Osteocyte (in vitro differentiated cells): ENCODE measurements around the gene NFYC. TPM values are rescaled to one million over a fixed set of nuclear protein-coding genes. Genes with fewer than 3 reads are reported as not detected.

ENCODE experiments used
- DNase-seq: peaks from one replicate; pipeline ENCODE4 v3.0.0; 2021; ENCODE audit warnings: mixed read lengths; ENCODE audit not compliant: unreplicated experiment; ENCODE audit errors: extremely low spot score
- H3K27ac Mint-ChIP-seq: one replicate; pipeline ENCODE4 v1.8.0; 2021; ENCODE audit warnings: mild to moderate bottlenecking, mixed read lengths; ENCODE audit not compliant: unreplicated experiment
- H3K27me3 Mint-ChIP-seq: one replicate; pipeline ENCODE4 v1.8.0; 2021; ENCODE audit warnings: mixed read lengths; ENCODE audit not compliant: unreplicated experiment
- H3K36me3 Mint-ChIP-seq: one replicate; pipeline ENCODE4 v1.8.0; 2021; ENCODE audit warnings: mixed read lengths; ENCODE audit not compliant: unreplicated experiment
- H3K4me1 Mint-ChIP-seq: one replicate; pipeline ENCODE4 v1.8.0; 2021; ENCODE audit warnings: mixed read lengths; ENCODE audit not compliant: unreplicated experiment
- H3K4me3 Mint-ChIP-seq: one replicate; pipeline ENCODE4 v1.8.0; 2021; ENCODE audit warnings: mild to moderate bottlenecking, moderate library complexity, mixed read lengths; ENCODE audit not compliant: unreplicated experiment
- H3K9me3 Mint-ChIP-seq: one replicate; pipeline ENCODE4 v1.8.0; 2021; ENCODE audit warnings: mixed read lengths; ENCODE audit not compliant: unreplicated experiment
- CTCF ChIP-seq: fragments of 200-600 bp; sonication (generic); IDR thresholded peaks from 2 replicates; pipeline ENCODE4 v1.5.0; 2021; ENCODE audit warnings: antibody characterized with exemption, mild to moderate bottlenecking, moderate library complexity
- total RNA-seq: library from RNA; stranded (reverse); gene quantifications from 2 replicates; pipeline ENCODE4 v1.2.1, GENCODE V29; 2021

Gene NFYC
- total RNA-seq, 1 donor from 2014 or later = 49.0 TPM

DNA sequence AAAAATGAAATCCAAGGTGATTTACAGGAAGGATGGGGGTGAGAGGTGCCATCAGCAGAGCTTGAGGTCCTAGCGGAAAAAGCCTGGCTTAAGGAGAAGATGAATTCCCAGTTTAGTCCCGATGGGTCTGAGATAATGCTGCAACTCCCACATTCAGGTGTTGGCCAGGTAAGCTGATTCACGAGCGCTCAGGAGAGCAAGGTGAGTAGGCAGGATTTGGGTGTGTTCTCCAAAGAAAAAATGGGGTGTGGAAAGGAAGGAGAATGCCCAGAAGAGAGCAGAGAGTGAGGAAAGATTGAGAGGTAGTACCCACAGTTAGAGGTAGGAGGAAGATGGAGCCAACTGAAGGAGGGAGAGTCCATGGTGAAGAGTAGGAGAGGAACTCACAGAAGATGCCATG is 38.5 kb upstream of the NFYC start:
- Mint-ChIP-seq H3K27me3 (peaks cover 13% of the 10 kb centered on the region), H3K9me3 (no peaks in the 10 kb centered on the region), H3K27ac (no peak overlapping the region), H3K36me3 (no peaks in the 10 kb centered on the region), H3K4me1 (peaks cover 3% of the 10 kb centered on the region), H3K4me3 (no peak overlapping the region)
- TF ChIP-seq CTCF = no peak
- no peak for DNase-seq

GRCh38 chr1:40653851-40654537 is 37.5 kb upstream of the NFYC start:
- no peak for DNase-seq
- Mint-ChIP-seq H3K4me3 (no peak overlapping the region), H3K9me3 (no peaks in the 10 kb centered on the region), H3K27me3 (peaks cover 17% of the 10 kb centered on the region), H3K36me3 (no peaks in the 10 kb centered on the region), H3K4me1 (peaks cover 3% of the 10 kb centered on the region), H3K27ac (no peak overlapping the region)
- no peak for TF ChIP-seq CTCF

GRCh38 chr1:40657046-40657445 is 34.5 kb upstream of the NFYC start:
- no peaks in the 10 kb centered on the region for H3K9me3 Mint-ChIP-seq
- H3K4me1 Mint-ChIP-seq = peaks cover 4% of the 10 kb centered on the region
- H3K27ac Mint-ChIP-seq = no peak overlapping the region
- H3K27me3 Mint-ChIP-seq = peaks cover 17% of the 10 kb centered on the region
- no peaks in the 10 kb centered on the region for H3K36me3 Mint-ChIP-seq
- H3K4me3 Mint-ChIP-seq = no peak overlapping the region
- TF ChIP-seq CTCF = no peak
- DNase-seq = no peak

GRCh38 chr1:40658751-40659648 is 32.5 kb upstream of the NFYC start:
- H3K9me3 Mint-ChIP-seq = no peaks in the 10 kb centered on the region
- no peak for DNase-seq
- H3K4me3 Mint-ChIP-seq = no peak overlapping the region
- H3K4me1 Mint-ChIP-seq = peaks cover 23% of the 10 kb centered on the region
- H3K36me3 Mint-ChIP-seq = no peaks in the 10 kb centered on the region
- no peak for TF ChIP-seq CTCF
- H3K27ac Mint-ChIP-seq = no peak overlapping the region
- peaks cover 17% of the 10 kb centered on the region for H3K27me3 Mint-ChIP-seq

- no peak for TF ChIP-seq CTCF
- Mint-ChIP-seq H3K4me3 (no peak overlapping the region), H3K36me3 (no peaks in the 10 kb centered on the region), H3K4me1 (peaks cover 26% of the 10 kb centered on the region), H3K9me3 (no peaks in the 10 kb centered on the region), H3K27ac (no peak overlapping the region), H3K27me3 (peaks cover 13% of the 10 kb centered on the region)
- no peak for DNase-seq
Observed at GRCh38 chr1:40659649-40659947, 31.9 kb upstream of the NFYC start.
